NCI-H1694 treated with DMSO at 0.1 percent for 48 hours (cell line): ENCODE data around the gene SLC9B2.

ENCODE experiments used
- DNase-seq: peaks from one replicate; lab custom pipeline; 2025; lab: John Stamatoyannopoulos, UW

The SLC9B2 gene

GRCh38 chr4:103075894-103076746 lies 441 bp downstream of the SLC9B2 start:
- peak; percentile 50 for DNase-seq

GRCh38 chr4:103075435-103075893 lies 1.1 kb downstream of the SLC9B2 start:
- peak; percentile 50 for DNase-seq

GRCh38 chr4:103074744-103075434 lies 1.7 kb downstream of the SLC9B2 start:
- no peak for DNase-seq

GRCh38 chr4:103073792-103074438 lies 2.6 kb downstream of the SLC9B2 start:
- no peak for DNase-seq

- DNase-seq, result no peak
These were observed 8.6 kb downstream of the SLC9B2 start for GRCh38 chr4:103067841-103068547.

- no peak for DNase-seq
These were observed 16.0 kb downstream of the SLC9B2 start for GRCh38 chr4:103060453-103061148.

GRCh38 chr4:103054030-103054429 lies 22.5 kb downstream of the SLC9B2 start:
- no peak for DNase-seq

- no peak for DNase-seq
These were observed 23.8 kb downstream of the SLC9B2 start for GRCh38 chr4:103052779-103053178.

GRCh38 chr4:103052145-103052544 lies 24.4 kb downstream of the SLC9B2 start:
- no peak for DNase-seq

GRCh38 chr4:103050736-103051436 lies 25.7 kb downstream of the SLC9B2 start:
- no peak for DNase-seq

- no peak for DNase-seq
These were observed 29.9 kb downstream of the SLC9B2 start for GRCh38 chr4:103046416-103047290.

GRCh38 chr4:103044183-103044582 lies 32.4 kb downstream of the SLC9B2 start:
- DNase-seq, result no peak

- no peak for DNase-seq
These were observed 40.4 kb downstream of the SLC9B2 start for GRCh38 chr4:103036169-103036568.

- DNase-seq, result no peak
These were observed 44.0 kb downstream of the SLC9B2 start for GRCh38 chr4:103032574-103032973.

GRCh38 chr4:103030791-103031190 lies 45.8 kb downstream of the SLC9B2 start:
- no peak for DNase-seq

- DNase-seq, result no peak
These were observed 47.3 kb downstream of the SLC9B2 start for GRCh38 chr4:103029300-103029699.

GRCh38 chr4:103026868-103027267 lies 49.7 kb downstream of the SLC9B2 start:
- no peak for DNase-seq

- DNase-seq, result no peak
These were observed 51.6 kb downstream of the SLC9B2 start for GRCh38 chr4:103024996-103025395.

GRCh38 chr4:103021120-103021519 lies 55.4 kb downstream of the SLC9B2 start:
- no peak for DNase-seq
